Psoas muscle (tissue), 8 donors: ENCODE results near the gene HHLA2. TPM values are rescaled to one million over a fixed set of nuclear protein-coding genes. Genes with fewer than 3 reads are reported as not detected.
"Not testable (repeated sequence)": the region's sequence is repeated elsewhere in the genome, so short reads cannot be mapped to it uniquely, and the experiment has no call there.

Experiments used
- ATAC-seq, 4 donors: fragments of 200-7000 bp; cut with Tn5 transposase; one replicate each; pipeline ENCODE4 v1.9.1; 2020; ENCODE audit warnings: moderate library complexity in 3 of 4, mild to moderate bottlenecking in 2 of 4
- DNase-seq, 2 donors: peaks; one replicate each; pipeline ENCODE4 v3.0.0-alpha.2; 2020
- H3K27ac ChIP-seq: fragments of 200-600 bp; one replicate; pipeline ENCODE4 v1.8.0; 2022
- H3K27me3 ChIP-seq, 3 donors: fragments of 200-600 bp in 1 of 3; one replicate each; pipeline versions ENCODE4 v1.6.1 to v1.8.0; 2013 to 2022; ENCODE audit warnings: low read length in 2 of 3, mild to moderate bottlenecking in 2 of 3, moderate library complexity in 1 of 3; ENCODE audit not compliant: insufficient read depth in 3 of 3
- H3K36me3 ChIP-seq, 2 donors: fragments of 200-600 bp in 1 of 2; one replicate each; pipeline versions ENCODE4 v1.6.1 to v1.8.0; 2013 to 2022; ENCODE audit warnings: low read depth in 1 of 2, mild to moderate bottlenecking in 1 of 2, moderate library complexity in 1 of 2; ENCODE audit not compliant: insufficient read depth in 1 of 2
- H3K4me1 ChIP-seq: fragments of 200-600 bp; one replicate; pipeline ENCODE4 v1.8.0; 2022
- H3K4me3 ChIP-seq: fragments of 200-600 bp; one replicate; pipeline ENCODE4 v1.8.0; 2022; ENCODE audit warnings: mild to moderate bottlenecking
- H3K9me3 ChIP-seq: fragments of 200-600 bp; one replicate; pipeline ENCODE4 v1.8.0; 2022
- CTCF ChIP-seq: fragments of 200-600 bp; IDR thresholded peaks from one replicate; pipeline ENCODE4 v1.8.0; 2022; ENCODE audit warnings: antibody characterized with exemption
- WGBS, 3 donors: extraction: QIAGEN DNeasy Blood & Tissue Kit; methylation state at CpG; one replicate each; pipeline versions ENCODE4 v1.1.6 to v1.1.7; 2013; 5-methylcytosine and 5-hydroxymethylcytosine counted together
- intact Hi-C, 2 donors: fragments of 100-400 bp; cut with DNase I; formaldehyde crosslinking; loops; one replicate each; pipeline versions ENCODE4 v1.11.0 to v1.14.2; 2022
- long read RNA-seq, 2 donors: library from polyadenylated mRNA; unstranded; transcript quantifications; one replicate each; pipeline ENCODE4 v2.0.0, GENCODE V29; 2021
- polyA plus RNA-seq, 3 donors: library from polyadenylated mRNA; stranded (reverse); fragments of 200-250 nt; gene quantifications; one replicate each; pipeline ENCODE4 v1.2.3, GENCODE V29; 2013
- total RNA-seq, 4 donors: library from RNA; stranded (reverse); fragmentation: NEBNext Ultra II Directional in 2 of 4; extraction: Animal tissue kit (Norgen Biotek cat#: 25700) in 2 of 4; gene quantifications; one replicate each; pipeline versions ENCODE4 v1.2.1 to v1.2.4, GENCODE V29; 2021 to 2023
- donor health status: healthy with polysubstance abuse.
- donor health status: DM: no; HTN: no; CAD: no; lungs with moderate emphysema.
- donor health status: Bipolar disorder and iron deficiency.
- donor health status: healthy.
- donor health status: DM: yes; HTN: yes; CAD: no.
- donor health status: DM: no; HTN: no; CAD: no.
- donor health status: DM: no; HTN: no; CAD: no.
- donor health status: DM: yes; HTN: yes; CAD: no.

HHLA2 gene
- total RNA-seq (not detected), polyA plus RNA-seq (under 1 TPM in 1 of 3 donors, not detected in 2; 0.04 TPM)
- long read RNA-seq, donor 1, result 0 reads
- long read RNA-seq, donor 2, result 0 reads

- Histone ChIP-seq H3K27ac (no peak within 1 kb of the TSS), H3K27me3 (no peaks in the 10 kb centered on the region), H3K4me3 (no peak within 1 kb of the TSS), H3K4me1 (no peaks in the 10 kb centered on the region), H3K9me3 (no peaks in the 10 kb centered on the region), H3K36me3 (no peaks in the 10 kb centered on the region)
- intact Hi-C loops, result no loop called here
- WGBS, 3 donors, result 76 to 89% (median 80%) methylated on average over 2 of the region's 2 CpGs
- TF ChIP-seq CTCF, result no peak
- DNase-seq (no peak), ATAC-seq (no peak)
These were observed at the start of gene HHLA2 for GRCh38 chr3:108296239-108296638. Gene HHLA2, plus strand, starts transcription at chr3:108296548. Its CDS starts 55,266 bp downstream, at chr3:108351814.

- intact Hi-C loops, result no loop called here
- Histone ChIP-seq H3K27me3 (no peaks in the 10 kb centered on the region), H3K9me3 (no peaks in the 10 kb centered on the region), H3K4me3 (no peak overlapping the region), H3K36me3 (no peaks in the 10 kb centered on the region), H3K27ac (no peak overlapping the region), H3K4me1 (no peaks in the 10 kb centered on the region)
- ATAC-seq (no peak), DNase-seq (no peak)
- no peak for TF ChIP-seq CTCF
- WGBS, 3 donors, result 97 to 98% (median 98%) methylated on average over 2 of the region's 2 CpGs
These were observed 45.7 kb upstream of the HHLA2 start for GRCh38 chr3:108250626-108251025.

GRCh38 chr3:108251265-108251664 lies 45.1 kb upstream of the HHLA2 start:
- Histone ChIP-seq H3K27me3 (no peaks in the 10 kb centered on the region), H3K36me3 (no peaks in the 10 kb centered on the region), H3K9me3 (no peaks in the 10 kb centered on the region), H3K27ac (no peak overlapping the region), H3K4me3 (no peak overlapping the region), H3K4me1 (no peaks in the 10 kb centered on the region)
- intact Hi-C loops, result no loop called here
- DNase-seq (no peak), ATAC-seq (no peak)
- 85 to 89% (median 88%) methylated on average over 4 of the region's 4 CpGs for WGBS, 3 donors
- no peak for TF ChIP-seq CTCF

- Histone ChIP-seq H3K4me1 (no peaks in the 10 kb centered on the region), H3K4me3 (no peak overlapping the region), H3K27me3 (no peaks in the 10 kb centered on the region), H3K27ac (no peak overlapping the region), H3K36me3 (no peaks in the 10 kb centered on the region), H3K9me3 (no peaks in the 10 kb centered on the region)
- ATAC-seq, result no peak
- WGBS, 3 donors, result 85 to 96% (median 89%) methylated on average over 1 of the region's 1 CpG
- no peak for DNase-seq
- TF ChIP-seq CTCF, result no peak
- intact Hi-C loops, result no loop called here
These were observed 44.5 kb upstream of the HHLA2 start for GRCh38 chr3:108251844-108252243.

GRCh38 chr3:108255131-108255530 lies 41.2 kb upstream of the HHLA2 start:
- Histone ChIP-seq H3K27me3 (no peaks in the 10 kb centered on the region), H3K4me3 (no peak overlapping the region), H3K36me3 (no peaks in the 10 kb centered on the region), H3K9me3 (no peaks in the 10 kb centered on the region), H3K27ac (no peak overlapping the region), H3K4me1 (no peaks in the 10 kb centered on the region)
- intact Hi-C loops, result no loop called here
- ATAC-seq, result no peak
- DNase-seq, result no peak
- TF ChIP-seq CTCF, result no peak

GRCh38 chr3:108264534-108265298 lies 31.6 kb upstream of the HHLA2 start:
- ATAC-seq, H3K27me3 ChIP-seq, H3K27ac ChIP-seq, H3K4me3 ChIP-seq, intact Hi-C loops, H3K36me3 ChIP-seq, H3K4me1 ChIP-seq, DNase-seq, H3K9me3 ChIP-seq: not testable (repeated sequence)
- WGBS, 3 donors, result 83 to 85% (median 83%) methylated on average over 5 of the region's 5 CpGs

- DNase-seq, ATAC-seq, H3K9me3 ChIP-seq, H3K27me3 ChIP-seq, H3K4me1 ChIP-seq, H3K4me3 ChIP-seq, H3K27ac ChIP-seq, H3K36me3 ChIP-seq, intact Hi-C loops: not testable (repeated sequence)
- 95 to 98% (median 97%) methylated on average over 3 of the region's 3 CpGs for WGBS, 3 donors
These were observed 28.1 kb upstream of the HHLA2 start for GRCh38 chr3:108268235-108268634.
